SKM-1 (cell line): ENCODE measurements around the gene ZNRD2.
"Not testable (repeated sequence)": the region's sequence is repeated elsewhere in the genome, so short reads cannot be mapped to it uniquely, and the experiment has no call there.

Experiments
- DNase-seq: peaks from one replicate; lab custom pipeline; 2025; ENCODE audit not compliant: unreplicated experiment; lab: John Stamatoyannopoulos, UW

The ZNRD2 gene

GRCh38 chr11:65569973-65570918 lies at the start of gene ZNRD2:
Gene ZNRD2 (plus strand): TSS chr11:65570477. CDS start chr11:65570492, 15 bp downstream.
- DNase-seq, result peak; percentile 97

- not testable (repeated sequence) for DNase-seq
Observed at GRCh38 chr11:65521777-65522521, 48.3 kb upstream of the ZNRD2 start.

GRCh38 chr11:65522718-65523630 lies 47.3 kb upstream of the ZNRD2 start:
- not testable (repeated sequence) for DNase-seq

- not testable (repeated sequence) for DNase-seq
Observed at GRCh38 chr11:65523631-65523968, 46.7 kb upstream of the ZNRD2 start.

- no peak for DNase-seq
Observed at GRCh38 chr11:65524014-65524740, 46.1 kb upstream of the ZNRD2 start.

- DNase-seq, result peak; percentile 49
Observed at GRCh38 chr11:65524741-65525545, 45.3 kb upstream of the ZNRD2 start, which contains the start of gene SCYL1. Gene SCYL1 (plus strand): TSS chr11:65525083. CDS start chr11:65525154, 71 bp downstream.

- no peak for DNase-seq
Observed at GRCh38 chr11:65525546-65526480, 44.5 kb upstream of the ZNRD2 start.

GRCh38 chr11:65526744-65527143 lies 43.5 kb upstream of the ZNRD2 start:
- DNase-seq, result no peak

GRCh38 chr11:65528819-65529350 lies 41.4 kb upstream of the ZNRD2 start:
- DNase-seq, result no peak

GRCh38 chr11:65529475-65530156 lies 40.7 kb upstream of the ZNRD2 start:
- DNase-seq, result no peak

GRCh38 chr11:65530157-65530496 lies 40.1 kb upstream of the ZNRD2 start:
- DNase-seq, result no peak

- DNase-seq, result no peak
Observed at GRCh38 chr11:65532388-65533064, 37.8 kb upstream of the ZNRD2 start.

- no peak for DNase-seq
Observed at GRCh38 chr11:65535102-65535501, 35.2 kb upstream of the ZNRD2 start.

GRCh38 chr11:65536412-65537295 lies 33.6 kb upstream of the ZNRD2 start:
- no peak for DNase-seq

- no peak for DNase-seq
Observed at GRCh38 chr11:65537296-65537597, 33.0 kb upstream of the ZNRD2 start.

- DNase-seq, result no peak
Observed at GRCh38 chr11:65537620-65538231, 32.6 kb upstream of the ZNRD2 start.
